Measurements from ENCODE around the gene TAS2R30.
"Not testable (repeated sequence)": the region's sequence is repeated elsewhere in the genome, so short reads cannot be mapped to it uniquely, and the experiment has no call there.

Gene TAS2R30

GRCh38 chr12:11114130-11114529, 20.3 kb downstream of the TAS2R30 start:
- not testable (repeated sequence) for DNase-seq

GRCh38 chr12:11111213-11111612, 23.2 kb downstream of the TAS2R30 start:
- DNase-seq = not testable (repeated sequence)

GRCh38 chr12:11108862-11109261, 25.6 kb downstream of the TAS2R30 start:
- no peak for DNase-seq

GRCh38 chr12:11107719-11108118, 26.7 kb downstream of the TAS2R30 start:
- no peak for DNase-seq

GRCh38 chr12:11106288-11106687, 28.2 kb downstream of the TAS2R30 start:
- DNase-seq = no peak

GRCh38 chr12:11105546-11105945, 28.9 kb downstream of the TAS2R30 start:
- DNase-seq = no peak

- not testable (repeated sequence) for DNase-seq
Measured at GRCh38 chr12:11094910-11095309, 39.5 kb downstream of the TAS2R30 start.

GRCh38 chr12:11092128-11092527, 42.3 kb downstream of the TAS2R30 start, which contains the start of gene TAS2R43:
TAS2R43 (minus strand) TSS chr12:11092313; CDS start chr12:11092229, 84 bp downstream.
- no peak for DNase-seq

- no peak for DNase-seq
Measured at GRCh38 chr12:11089246-11089645, 45.2 kb downstream of the TAS2R30 start.

GRCh38 chr12:11085419-11085818, 49.0 kb downstream of the TAS2R30 start:
- no peak for DNase-seq

All from C1 segment of cervical spinal cord (tissue), 14 donors.